HFF-Myc (cell line): Measurements from ENCODE around the gene METTL16.

Experiments used
- DNase-seq: peaks from one replicate; pipeline ENCODE4 v3.0.0-alpha.2; 2011; ENCODE audit warnings: low read depth; ENCODE audit errors: extremely low read depth
- H3K4me3 ChIP-seq: replicated peaks from 2 replicates; pipeline ENCODE4 v1.5.1; 2011; ENCODE audit warnings: low read depth, mild to moderate bottlenecking, control low read depth, low read length
- CTCF ChIP-seq: IDR thresholded peaks from 2 replicates; pipeline ENCODE4 v1.5.1; 2012; ENCODE audit warnings: mild to moderate bottlenecking, low read depth, low read length, control low read depth; ENCODE audit errors: missing control alignments

Gene METTL16

GRCh38 chr17:2401426-2402221 lies 110.1 kb downstream of the METTL16 start:
- no peak for TF ChIP-seq CTCF
- peak; percentile 95 for DNase-seq
- peak overlapping the region; percentile 98 for H3K4me3 ChIP-seq

- TF ChIP-seq CTCF = no peak
- peak within 1 kb of the TSS; percentile 98 for H3K4me3 ChIP-seq
- DNase-seq = no peak
Measured at GRCh38 chr17:2400877-2401425, 110.7 kb downstream of the METTL16 start, which contains the start of gene MNT. Gene MNT, minus strand, starts transcription at chr17:2401060. Its CDS starts 348 bp downstream, at chr17:2400712.

- DNase-seq = no peak
Measured at GRCh38 chr17:2400474-2400866, 111.2 kb downstream of the METTL16 start.

GRCh38 chr17:2399572-2400473 lies 111.9 kb downstream of the METTL16 start:
- TF ChIP-seq CTCF = no peak
- peak overlapping the region; percentile 98 for H3K4me3 ChIP-seq
- no peak for DNase-seq

More at GRCh38 chr17:2400474-2400866, 111.2 kb downstream of the METTL16 start:
- TF ChIP-seq CTCF = no peak
- peak overlapping the region; percentile 98 for H3K4me3 ChIP-seq

GRCh38 chr17:2398655-2399571 lies 112.8 kb downstream of the METTL16 start:
- no peak for TF ChIP-seq CTCF
- H3K4me3 ChIP-seq = peak overlapping the region; percentile 98
- DNase-seq = no peak

DNA sequence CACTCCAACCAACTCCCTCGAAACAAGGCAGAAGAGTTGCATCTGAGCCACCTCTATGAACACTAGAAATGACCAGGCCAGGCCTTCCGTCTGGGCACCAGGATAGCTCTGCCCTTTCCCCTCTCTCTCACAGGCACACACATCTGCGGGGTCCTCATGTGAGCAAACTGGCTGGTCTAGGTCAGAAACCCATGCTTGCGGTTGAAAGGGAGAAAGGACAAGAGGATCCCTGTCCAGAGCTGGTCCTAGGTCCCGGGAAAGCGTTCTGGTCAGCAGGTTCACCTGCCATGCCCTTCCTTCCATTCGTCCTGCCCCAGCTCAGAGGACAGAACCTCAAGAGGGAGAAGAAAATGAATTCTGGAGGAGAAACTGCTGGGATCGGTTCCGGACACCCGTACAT lies 113.5 kb downstream of the METTL16 start:
- H3K4me3 ChIP-seq = peak overlapping the region; percentile 98
- DNase-seq = no peak
- TF ChIP-seq CTCF = no peak
